Esophagus muscularis mucosa (tissue), 3 donors: ENCODE measurements around the gene BTBD9.

Source experiments
- CTCF ChIP-seq, 3 experiments: fragments of 200-600 bp in 2 of 3; fragments of 450-650 bp in 1 of 3; sonication (generic) in 2 of 3; IDR thresholded peaks; one replicate each; pipeline ENCODE4 v1.5.1; 2017 to 2019; ENCODE audit warnings: antibody characterized with exemption in 3 of 3, mild to moderate bottlenecking in 2 of 3, moderate library complexity in 1 of 3
- POLR2AphosphoS5 ChIP-seq, 2 donors: sonication (generic); formaldehyde crosslinking; IDR thresholded peaks; one replicate each; pipeline ENCODE4 v1.6.1; 2017; ENCODE audit warnings: antibody characterized with exemption in 2 of 2

- TF ChIP-seq CTCF (IDR thresholded peaks at IDR 0.05) (no peak), POLR2AphosphoS5 (IDR thresholded peaks at IDR 0.05) (no peak)
These were observed 634 bp upstream of the BTBD9 start for GRCh38 chr6:38640216-38640909.
